Measurements from ENCODE around the gene MOGAT1. TPM values are rescaled to one million over a fixed set of nuclear protein-coding genes. Genes with fewer than 3 reads are reported as not detected.

MOGAT1 gene
- polyA plus RNA-seq, 1 of the 3 experiments (the other 2 are of a cell fraction), result not detected

GRCh38 chr2:222736301-222736700 is 64.8 kb downstream of the MOGAT1 start:
- Histone ChIP-seq H3K4me3 (ENCODE audit: low read depth in 2 of 2, low read length in 1 of 2) (no peak overlapping the region), H3K27me3 (ENCODE audit: insufficient read depth) (no peaks in the 10 kb centered on the region), H3K4me1 (ENCODE audit: control insufficient read depth in 1 of 2, insufficient read depth in 2 of 2, low read depth in 1 of 2, low read length in 1 of 2) (peaks cover 0 to 13% of the 10 kb centered on the region in 2 experiments; a peak in 1 of 4 replicates), H3K36me3 (replicated peaks in 1 of 2; ENCODE audit: control insufficient read depth in 1 of 2, insufficient read depth in 2 of 2, low read length in 1 of 2) (no peaks in the 10 kb centered on the region), H3K79me2 (ENCODE audit: insufficient read depth) (no peaks in the 10 kb centered on the region), H3K27ac (ENCODE audit: low read depth in 2 of 2, low read length in 1 of 2) (no peak overlapping the region), H3F3A (replicated peaks; ENCODE audit: insufficient read depth) (no peaks in the 10 kb centered on the region), H4K20me1 (ENCODE audit: insufficient read depth) (no peaks in the 10 kb centered on the region), H3K9ac (no peak overlapping the region), H3K9me3 (no peaks in the 10 kb centered on the region), H3K4me2 (no peak overlapping the region), H2AFZ (ENCODE audit: low read depth) (no peak overlapping the region), H3K9me2 (no peaks in the 10 kb centered on the region)
- TF ChIP-seq RXRA (IDR thresholded peaks at IDR 0.05; ENCODE audit: borderline replicate concordance, low read depth), result no peak
- no peak for TF ChIP-seq ELF1 (IDR thresholded peaks at IDR 0.05)
- no peak for TF ChIP-seq SMC3 (IDR thresholded peaks at IDR 0.05; ENCODE audit: low read depth, low read length)
- TF ChIP-seq RCOR1 (IDR thresholded peaks at IDR 0.05; ENCODE audit: low read length), result no peak
- no peak for TF ChIP-seq GABPA (IDR thresholded peaks at IDR 0.05; ENCODE audit: low read depth)
- TF ChIP-seq CTCF (IDR thresholded peaks at IDR 0.05), result no peak
- TF ChIP-seq TAF1 (IDR thresholded peaks at IDR 0.05; ENCODE audit: borderline replicate concordance, low read depth, low read length), result no peak
- no peak for TF ChIP-seq GATA2 (CRISPR knock-in tag; IDR thresholded peaks at IDR 0.05)
- no peak for TF ChIP-seq RAD21 (IDR thresholded peaks at IDR 0.05; ENCODE audit: low read length)
- TF ChIP-seq FOXJ3 (CRISPR knock-in tag; IDR thresholded peaks at IDR 0.05), result no peak
- no peak for TF ChIP-seq PBX3 (IDR thresholded peaks at IDR 0.05)
- TF ChIP-seq TEAD4 (IDR thresholded peaks at IDR 0.05; ENCODE audit: borderline replicate concordance, insufficient read depth), result no peak
- no peak for TF ChIP-seq CHD2 (IDR thresholded peaks at IDR 0.05; ENCODE audit: low read length, partially characterized antibody)
- no peak for TF ChIP-seq NRF1 (IDR thresholded peaks at IDR 0.05; ENCODE audit: low read depth, low read length)
- ChIA-PET CTCF (interaction anchor here (1.2 to 2.4 kb wide), 4 partner anchors 16 to 167 kb away, joined by 4 to 8 read pairs (median 6); no protein-coding TSS in a partner anchor), POLR2A (no interaction called here)
- 29% methylated on average over 2 of the region's 2 CpGs for WGBS (ENCODE audit: low lambda C conversion rate)
- no peak for DNase-seq

DNA sequence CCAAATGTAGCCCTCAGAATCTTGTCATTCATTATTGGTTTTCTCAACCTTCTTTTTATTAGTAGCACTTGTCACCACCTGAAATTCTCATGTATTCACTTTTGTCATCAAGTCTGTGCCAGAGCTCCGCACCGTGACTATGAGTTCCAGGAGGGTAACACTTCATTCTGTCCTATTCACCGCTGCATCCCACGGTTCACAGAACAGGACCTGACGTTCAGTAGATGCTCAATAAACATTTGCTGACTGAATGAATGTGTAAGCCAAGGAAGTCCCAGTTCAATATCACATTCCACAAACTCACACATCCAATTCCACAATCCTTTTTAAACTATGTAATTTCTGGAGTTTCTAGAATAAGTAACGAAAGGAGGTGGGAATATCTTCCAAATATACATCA is 65.5 kb downstream of the MOGAT1 start:
- H4K20me1 ChIP-seq (ENCODE audit: insufficient read depth), result no peaks in the 10 kb centered on the region
- H3F3A ChIP-seq (replicated peaks; ENCODE audit: insufficient read depth), result no peaks in the 10 kb centered on the region
- DNase-seq, result no peak
- no peak overlapping the region for H3K4me3 ChIP-seq (ENCODE audit: low read depth in 2 of 2, low read length in 1 of 2)
- no peak for TF ChIP-seq MXI1 (IDR thresholded peaks at IDR 0.05; ENCODE audit: low read depth, low read length)
- no peak for TF ChIP-seq REST (IDR thresholded peaks at IDR 0.05; ENCODE audit: low read depth, low read length)
- no peak for TF ChIP-seq RCOR1 (IDR thresholded peaks at IDR 0.05; ENCODE audit: low read length)
- no peak for TF ChIP-seq FOSL2 (IDR thresholded peaks at IDR 0.05; ENCODE audit: borderline replicate concordance, low read depth)
- no peak for TF ChIP-seq CTCF (IDR thresholded peaks at IDR 0.05)
- WGBS (ENCODE audit: low lambda C conversion rate), result 86% methylated on average over 6 of the region's 6 CpGs
- H3K4me1 ChIP-seq (ENCODE audit: control insufficient read depth in 1 of 2, insufficient read depth in 2 of 2, low read depth in 1 of 2, low read length in 1 of 2), result peaks cover 0 to 11% of the 10 kb centered on the region in 2 experiments; a peak in 1 of 4 replicates
- H3K27me3 ChIP-seq (ENCODE audit: insufficient read depth), result no peaks in the 10 kb centered on the region
- ChIA-PET POLR2A (no interaction called here), CTCF (interaction anchor here (1.2 to 2.4 kb wide), 4 partner anchors 16 to 166 kb away, joined by 4 to 8 read pairs (median 6); no protein-coding TSS in a partner anchor)
- no peaks in the 10 kb centered on the region for H3K36me3 ChIP-seq (replicated peaks in 1 of 2; ENCODE audit: control insufficient read depth in 1 of 2, insufficient read depth in 2 of 2, low read length in 1 of 2)
- H3K4me2 ChIP-seq, result no peak overlapping the region
- no peak overlapping the region for H2AFZ ChIP-seq (ENCODE audit: low read depth)
- H3K9me2 ChIP-seq, result no peaks in the 10 kb centered on the region
- no peak overlapping the region for H3K27ac ChIP-seq (ENCODE audit: low read depth in 2 of 2, low read length in 1 of 2)
- H3K9me3 ChIP-seq, result no peaks in the 10 kb centered on the region
- H3K79me2 ChIP-seq (ENCODE audit: insufficient read depth), result no peaks in the 10 kb centered on the region
- no peak overlapping the region for H3K9ac ChIP-seq

All from SK-N-SH (cell line).